H7 (cell line): Measurements from ENCODE around the gene ZNF446. TPM values are rescaled to one million over a fixed set of nuclear protein-coding genes. Genes with fewer than 3 reads are reported as not detected.
"Not testable (repeated sequence)": the region's sequence is repeated elsewhere in the genome, so short reads cannot be mapped to it uniquely, and the experiment has no call there.

Experiments used
- DNase-seq: peaks from one replicate; pipeline ENCODE4 v3.0.0; 2012
- H3K27me3 ChIP-seq: 2 replicates; pipeline ENCODE4 v1.6.0; 2011; ENCODE audit warnings: mild to moderate bottlenecking, low read length; ENCODE audit not compliant: control insufficient read depth, insufficient read depth
- H3K36me3 ChIP-seq: replicated peaks from 2 replicates; pipeline ENCODE4 v1.5.1; 2011; ENCODE audit warnings: low read length; ENCODE audit not compliant: control insufficient read depth, insufficient read depth
- H3K4me3 ChIP-seq: 2 replicates; pipeline ENCODE4 v1.5.1; 2011; ENCODE audit warnings: low read depth, mild to moderate bottlenecking, control low read depth, low read length, moderate library complexity; ENCODE audit not compliant: insufficient read depth
- total RNA-seq: library from RNA; depleted of rRNA; stranded (reverse); fragments of >200 nt; shearing (Covaris generic); gene quantifications from 2 replicates; pipeline ENCODE4 v1.2.3, GENCODE V29; 2014

ZNF446 gene
- total RNA-seq, 1 experiment from 2014 or later, result 7.4 TPM

GRCh38 chr19:58507602-58508223 lies 31.6 kb downstream of the ZNF446 start:
- not testable (repeated sequence) for H3K27me3 ChIP-seq, DNase-seq, H3K36me3 ChIP-seq, H3K4me3 ChIP-seq

DNA sequence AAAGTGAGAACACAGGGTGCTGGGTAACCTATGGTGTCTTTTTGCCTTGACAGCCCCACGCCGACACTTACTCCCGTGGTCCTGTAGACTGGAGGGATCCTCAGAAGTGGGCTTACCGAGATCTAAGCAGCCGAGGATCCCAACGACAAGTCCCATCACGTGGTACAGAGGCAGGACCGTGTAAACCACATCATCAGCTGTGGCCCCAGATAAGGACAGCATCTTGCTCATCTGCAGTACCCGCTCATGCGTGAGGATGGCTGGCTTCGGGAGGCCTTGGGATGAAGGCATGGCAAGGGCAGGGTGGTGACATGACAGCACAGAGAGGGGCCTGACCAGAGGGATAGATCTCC lies 33.6 kb downstream of the ZNF446 start:
- Histone ChIP-seq H3K36me3 (no peaks in the 10 kb centered on the region), H3K4me3 (no peak overlapping the region), H3K27me3 (no peaks in the 10 kb centered on the region)
- DNase-seq, result no peak

DNA sequence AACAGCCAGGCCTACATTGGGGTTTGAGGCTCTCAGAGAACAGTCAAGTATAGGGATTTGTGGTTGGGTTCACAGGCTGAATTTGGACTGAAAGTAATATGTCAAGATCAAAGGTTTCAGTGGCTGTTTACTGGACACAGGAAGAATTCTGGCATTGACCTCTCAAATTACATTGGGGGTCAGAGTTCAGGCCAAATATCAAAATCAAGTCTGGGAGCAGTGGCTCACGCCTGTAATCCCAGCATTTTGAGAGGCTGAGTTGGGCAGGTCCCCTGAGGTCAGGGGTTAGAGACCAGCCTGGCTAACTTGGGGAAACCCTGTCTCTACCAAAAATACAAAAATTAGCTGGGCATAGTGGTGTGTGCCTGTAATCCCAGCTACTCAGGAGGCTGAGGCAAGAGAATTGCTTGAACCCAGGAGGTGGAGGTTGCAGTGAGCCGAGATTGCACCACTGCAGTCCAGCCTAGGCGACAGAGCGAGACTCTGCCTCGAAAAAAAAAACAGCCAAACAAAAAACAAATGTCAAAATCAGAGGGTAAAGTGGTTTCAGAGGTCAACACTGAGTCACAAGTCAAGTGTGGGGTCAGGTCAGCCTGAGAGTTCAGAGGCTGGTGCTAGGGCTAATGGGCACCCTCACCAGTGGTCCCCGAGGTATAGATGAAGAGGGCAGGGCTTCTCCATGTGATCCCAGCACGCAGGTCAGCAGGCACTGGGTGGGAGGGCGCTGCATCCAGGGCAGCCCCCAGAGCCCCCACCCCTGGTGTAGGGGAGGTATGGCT lies 34.1 kb downstream of the ZNF446 start:
- H3K27me3 ChIP-seq, result no peaks in the 10 kb centered on the region
- no peak for DNase-seq
- H3K4me3 ChIP-seq, result no peak overlapping the region
- H3K36me3 ChIP-seq, result no peaks in the 10 kb centered on the region

DNA sequence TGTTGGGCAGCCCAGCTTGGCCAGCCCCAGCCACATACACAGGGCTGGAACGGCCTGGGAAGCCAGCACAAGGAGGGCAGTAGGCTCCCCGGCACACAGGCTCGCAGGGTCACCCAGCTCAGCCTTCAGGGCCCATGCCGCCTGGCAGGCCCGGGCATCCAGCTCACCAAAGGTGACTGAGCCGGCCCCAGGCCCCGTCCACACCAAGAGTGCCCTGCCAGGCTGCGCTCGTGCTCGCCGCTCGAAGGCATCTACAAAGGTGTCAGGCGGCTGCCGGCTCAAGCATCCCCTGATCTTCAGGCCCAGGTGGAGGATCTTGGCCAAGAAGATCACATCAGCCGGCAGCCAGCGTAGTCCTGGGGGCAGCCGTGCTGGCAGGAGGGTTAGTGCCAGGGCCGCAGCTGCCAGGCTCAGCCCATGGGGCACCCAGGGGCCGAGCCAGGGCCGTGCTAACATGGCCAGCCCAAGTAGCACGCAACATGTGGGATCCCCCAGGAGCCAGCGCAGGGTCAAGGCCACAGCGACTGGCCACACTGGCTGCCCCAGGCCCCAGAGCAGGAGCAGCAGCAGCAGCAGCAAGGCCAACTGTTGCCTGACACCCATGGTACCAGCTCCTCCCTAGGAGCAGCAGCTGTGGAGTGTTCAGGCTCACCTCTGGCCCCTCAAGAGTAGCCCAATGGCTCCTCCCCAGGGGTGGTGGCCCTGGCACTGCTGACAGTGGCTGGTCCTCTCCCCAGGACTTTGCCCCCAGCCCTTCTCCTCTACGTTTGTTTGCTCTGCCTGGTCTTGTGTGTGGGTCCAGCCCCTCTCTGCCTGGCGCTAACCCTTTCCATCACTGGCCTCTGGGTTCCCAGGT lies 35.4 kb downstream of the ZNF446 start, which contains the start of gene SLC27A5:
Gene SLC27A5, minus strand, starts transcription at position 640 of the 856 bp plus-strand sequence. Its CDS starts 37 bp downstream, at position 603.
- Histone ChIP-seq H3K36me3 (no peaks in the 10 kb centered on the region), H3K4me3 (no peak within 1 kb of the TSS)
- DNase-seq, result peak; percentile 43

GRCh38 chr19:58513213-58513693 lies 37.1 kb downstream of the ZNF446 start:
- Histone ChIP-seq H3K27me3 (no peaks in the 10 kb centered on the region), H3K36me3 (no peaks in the 10 kb centered on the region; the same call in 1 of the 2 replicates), H3K4me3 (no peak overlapping the region)
- DNase-seq, result no peak

More for the DNA sequence above, 35.4 kb downstream of the ZNF446 start, which contains the start of gene SLC27A5:
- no peaks in the 10 kb centered on the region for H3K27me3 ChIP-seq

DNA sequence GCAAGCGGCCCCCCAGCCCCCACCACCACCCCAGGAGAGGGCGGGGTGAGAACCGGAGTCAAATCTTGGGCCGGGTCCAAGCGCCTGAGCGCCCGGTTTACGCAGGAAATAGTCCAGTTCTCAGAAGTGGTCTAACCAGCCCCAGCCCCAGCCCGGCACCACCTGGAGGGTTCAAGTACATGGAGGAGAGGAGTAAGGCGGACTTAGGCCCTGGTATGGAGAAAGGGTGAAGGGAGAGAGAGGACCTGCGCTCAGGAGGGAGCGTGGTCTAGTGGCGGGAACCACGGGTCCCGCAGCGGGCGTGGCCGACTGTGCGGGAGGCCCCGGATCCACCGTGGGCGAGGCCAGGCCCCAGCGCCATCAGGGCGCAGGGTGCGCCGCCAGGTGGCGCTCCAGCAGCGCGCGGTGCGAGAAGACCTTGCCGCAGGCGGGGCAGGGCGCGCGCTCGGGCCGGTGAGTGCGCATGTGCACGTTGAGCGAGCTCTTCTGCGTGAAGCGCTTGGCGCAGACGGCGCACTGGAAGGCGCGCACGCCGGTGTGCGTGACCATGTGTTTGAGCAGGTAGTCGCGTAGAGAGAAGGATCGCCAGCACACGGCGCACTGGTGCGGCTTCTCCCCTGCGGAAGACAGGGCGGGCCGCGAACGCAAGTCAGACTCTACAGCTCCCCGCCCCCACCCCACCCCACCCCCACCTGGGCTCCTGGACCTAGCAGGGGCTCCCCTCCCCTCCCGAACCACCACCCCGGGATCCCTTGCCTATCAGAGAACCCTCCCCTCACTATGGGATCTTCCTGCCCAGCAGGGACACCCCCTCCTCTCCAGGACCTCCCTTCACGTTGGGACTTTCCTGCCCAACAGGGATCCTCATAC lies 37.8 kb downstream of the ZNF446 start:
- peak; percentile 99 for DNase-seq
- Histone ChIP-seq H3K27me3 (no peaks in the 10 kb centered on the region), H3K4me3 (peak overlapping the region; percentile 53), H3K36me3 (no peaks in the 10 kb centered on the region; the same call in 1 of the 2 replicates)

DNA sequence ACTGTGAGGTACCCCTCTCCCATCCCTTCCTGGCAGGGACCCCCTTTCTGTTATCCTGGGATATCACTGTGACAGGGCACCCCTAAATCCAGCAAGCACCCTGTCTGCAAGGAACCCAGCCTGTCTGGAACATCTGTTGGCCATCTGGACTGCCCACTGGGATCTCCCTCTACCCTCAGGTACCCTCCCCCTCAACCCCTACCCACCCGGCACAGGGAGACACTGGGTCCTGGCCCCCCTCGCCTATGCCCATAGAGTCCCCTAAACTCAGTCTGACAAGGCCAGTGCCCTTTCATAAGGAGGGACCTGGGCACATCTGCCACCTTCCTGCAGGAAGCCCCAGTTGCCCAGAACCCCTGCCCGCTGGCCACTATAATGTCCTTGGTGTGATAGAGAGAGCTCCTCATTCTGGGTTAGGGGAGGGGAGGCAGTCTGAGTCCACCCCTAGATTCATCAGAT lies 38.4 kb downstream of the ZNF446 start:
- H3K4me3 ChIP-seq, result peak overlapping the region; percentile 53
- H3K36me3 ChIP-seq, result no peaks in the 10 kb centered on the region; the same call in 1 of the 2 replicates
- no peak for DNase-seq
- no peaks in the 10 kb centered on the region for H3K27me3 ChIP-seq

DNA sequence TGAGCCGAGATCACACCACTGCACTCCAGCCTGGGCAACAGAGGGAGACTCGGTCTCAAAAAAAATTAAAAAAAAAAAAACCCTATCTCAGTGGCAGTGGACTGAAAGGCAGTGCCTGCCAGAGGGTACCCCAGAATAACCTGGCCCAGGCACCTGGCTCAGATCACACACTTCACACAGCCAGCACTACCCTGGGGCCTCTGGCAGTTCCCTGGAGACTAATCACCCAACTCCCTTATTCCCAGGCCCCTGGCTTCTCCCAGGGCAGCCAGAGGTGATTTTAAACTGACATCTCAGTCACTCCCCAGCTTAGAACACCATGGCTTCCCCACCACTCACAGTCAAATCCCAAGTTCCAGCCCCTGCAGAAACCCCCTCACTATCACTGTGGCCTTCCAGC lies 39.1 kb downstream of the ZNF446 start:
- no peak for DNase-seq
- H3K4me3 ChIP-seq, result no peak overlapping the region
- H3K36me3 ChIP-seq, result no peaks in the 10 kb centered on the region; the same call in 1 of the 2 replicates
- H3K27me3 ChIP-seq, result no peaks in the 10 kb centered on the region

DNA sequence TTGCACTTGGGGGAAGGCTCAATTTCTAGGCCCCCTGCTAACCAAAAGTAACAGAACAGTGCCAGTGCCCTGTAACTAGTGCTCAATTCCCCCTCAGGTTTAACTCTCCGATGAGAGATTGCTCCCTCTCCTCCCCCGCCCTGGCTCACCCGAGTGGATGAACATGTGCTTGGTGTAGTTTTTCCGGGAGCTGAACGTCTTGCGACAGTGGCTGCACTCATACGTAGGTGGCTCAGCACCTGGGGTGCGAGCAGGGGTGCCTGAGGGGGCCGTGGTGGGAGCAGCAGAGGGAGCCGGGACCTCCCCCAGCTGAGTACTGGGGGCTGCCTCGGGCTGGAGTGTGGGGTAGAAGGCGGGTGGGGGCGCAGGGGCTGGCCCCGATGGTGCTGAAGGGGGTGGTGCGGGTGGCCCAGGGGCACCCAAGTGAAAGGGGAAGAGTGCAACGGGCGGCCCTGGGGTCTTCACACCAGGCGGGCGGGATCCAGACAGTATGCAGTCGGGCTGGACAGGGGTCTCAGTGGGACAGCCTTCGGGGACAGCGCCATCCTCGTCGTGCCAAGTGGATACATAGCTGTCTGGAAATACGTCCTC lies 40.2 kb downstream of the ZNF446 start:
- Histone ChIP-seq H3K4me3 (no peak overlapping the region), H3K27me3 (no peaks in the 10 kb centered on the region), H3K36me3 (no peaks in the 10 kb centered on the region; the same call in 1 of the 2 replicates)
- DNase-seq, result peak; percentile 46

DNA sequence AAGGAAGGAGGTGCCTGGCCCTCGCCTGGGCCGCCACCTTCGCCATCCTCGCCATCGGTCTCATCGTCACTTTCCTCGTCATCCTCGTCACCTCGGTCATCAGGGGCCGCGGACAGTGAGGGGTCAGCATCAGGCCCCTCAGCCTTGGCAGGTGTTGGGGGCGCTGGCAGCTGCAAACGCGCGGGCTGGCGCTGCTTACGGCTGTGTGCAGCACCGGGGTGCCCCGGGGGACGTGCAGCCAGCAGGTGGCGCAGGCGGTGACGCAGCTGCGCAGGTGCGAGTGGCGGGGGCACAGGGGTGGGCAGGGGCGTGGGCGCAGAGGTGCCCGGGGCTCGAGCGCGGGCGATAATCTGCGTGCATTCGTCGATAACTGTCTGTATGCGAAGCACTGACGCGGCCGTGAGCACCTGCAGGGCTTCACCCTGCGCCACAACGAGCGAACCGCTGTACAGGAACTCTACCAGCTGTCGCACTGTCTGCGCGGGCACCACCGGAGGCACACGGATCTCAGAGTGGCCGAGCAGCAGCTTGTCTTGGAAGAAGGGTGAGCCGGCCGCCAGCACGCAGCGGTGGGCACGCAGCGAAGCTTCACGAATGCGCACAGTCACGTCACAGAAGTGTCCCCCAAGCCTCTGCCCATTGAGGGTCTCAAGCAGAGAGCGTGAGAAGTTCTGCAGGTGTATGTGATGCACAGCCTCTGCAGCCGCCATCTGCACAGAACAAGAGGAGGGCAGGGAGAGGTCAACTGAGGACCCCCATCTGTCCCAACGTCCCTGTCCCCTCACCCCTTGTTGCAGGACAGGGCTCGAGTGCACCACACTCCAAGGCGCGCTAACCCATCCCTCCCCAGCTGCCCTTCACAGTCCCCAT lies 41.0 kb downstream of the ZNF446 start:
- Histone ChIP-seq H3K4me3 (no peak overlapping the region), H3K27me3 (no peaks in the 10 kb centered on the region), H3K36me3 (no peaks in the 10 kb centered on the region; the same call in 1 of the 2 replicates)
- DNase-seq, result peak; percentile 67

GRCh38 chr19:58518256-58519086 lies 42.3 kb downstream of the ZNF446 start:
- H3K4me3 ChIP-seq, result peak overlapping the region; percentile 83
- peak; percentile 45 for DNase-seq
- no peaks in the 10 kb centered on the region for H3K27me3 ChIP-seq
- H3K36me3 ChIP-seq, result no peaks in the 10 kb centered on the region; the same call in 1 of the 2 replicates

- Histone ChIP-seq H3K27me3 (no peaks in the 10 kb centered on the region), H3K36me3 (no peaks in the 10 kb centered on the region; the same call in 1 of the 2 replicates), H3K4me3 (peak overlapping the region; percentile 83)
- DNase-seq, result peak; percentile 93
Measured at GRCh38 chr19:58519087-58519354, 42.9 kb downstream of the ZNF446 start.
